SH-SY5Y (cell line): Measurements from ENCODE around the gene NAV2.
A peak's percentile ranks its signal among the peaks of the same experiment; 100 is the strongest.

ENCODE experiments used
- GATA2 ChIP-seq: IDR thresholded peaks from 2 replicates; pipeline ENCODE4 v1.6.1; 2011; ENCODE audit warnings: mild to moderate bottlenecking, low read depth, low read length
- GATA3 ChIP-seq: IDR thresholded peaks from 2 replicates; pipeline ENCODE4 v1.6.1; 2011; ENCODE audit warnings: low read depth, mild to moderate bottlenecking, low read length, moderate library complexity

The NAV2 gene

DNA sequence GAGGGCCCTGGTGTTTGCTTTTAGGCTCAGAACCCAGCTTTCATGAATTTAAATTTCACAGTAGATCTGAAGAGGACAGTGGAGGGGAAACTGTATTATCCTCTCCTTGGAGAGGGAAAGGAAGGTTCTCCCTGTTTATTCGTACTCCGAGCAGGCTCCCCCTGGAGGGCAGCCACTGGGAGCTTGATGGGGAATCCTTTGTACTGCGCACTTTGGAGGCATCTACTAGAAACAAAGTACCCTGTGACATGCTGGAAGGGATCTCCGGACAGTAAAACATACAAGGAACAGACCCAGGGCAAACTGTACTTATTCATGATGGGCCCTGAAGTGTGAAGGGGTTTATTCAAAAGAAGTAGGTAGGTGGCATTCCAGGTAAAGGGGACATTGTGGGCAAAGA lies 27.2 kb downstream of the NAV2 start:
- TF ChIP-seq GATA2 (no peak), GATA3 (no peak)

DNA sequence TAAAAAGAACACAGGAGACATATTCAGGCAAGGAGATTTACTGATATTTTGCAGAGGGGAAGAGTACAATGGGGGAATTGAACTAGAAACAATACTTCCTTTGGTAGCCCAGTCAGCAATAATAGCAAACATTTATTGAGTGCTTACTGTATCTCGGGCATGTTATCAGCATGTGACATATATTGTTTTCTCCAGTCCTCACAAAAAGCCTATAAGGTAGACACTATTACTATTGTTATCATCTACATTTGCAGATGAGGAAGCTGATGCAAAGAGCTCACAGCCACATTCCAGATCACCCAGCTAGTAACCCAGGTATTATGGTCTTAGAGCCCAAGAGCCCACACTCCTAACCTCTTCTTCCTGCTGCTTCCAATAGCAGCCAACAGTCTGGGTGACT lies 27.9 kb downstream of the NAV2 start:
- no peak for TF ChIP-seq GATA3
- TF ChIP-seq GATA2, result peak; percentile 29; the same call in 1 of the 2 replicates

GRCh38 chr11:19742588-19743292 lies 30.1 kb downstream of the NAV2 start:
- no peak for TF ChIP-seq GATA3
- peak; percentile 93 for TF ChIP-seq GATA2

GRCh38 chr11:19743622-19744021 lies 31.0 kb downstream of the NAV2 start:
- TF ChIP-seq GATA2 (no peak), GATA3 (no peak)

DNA sequence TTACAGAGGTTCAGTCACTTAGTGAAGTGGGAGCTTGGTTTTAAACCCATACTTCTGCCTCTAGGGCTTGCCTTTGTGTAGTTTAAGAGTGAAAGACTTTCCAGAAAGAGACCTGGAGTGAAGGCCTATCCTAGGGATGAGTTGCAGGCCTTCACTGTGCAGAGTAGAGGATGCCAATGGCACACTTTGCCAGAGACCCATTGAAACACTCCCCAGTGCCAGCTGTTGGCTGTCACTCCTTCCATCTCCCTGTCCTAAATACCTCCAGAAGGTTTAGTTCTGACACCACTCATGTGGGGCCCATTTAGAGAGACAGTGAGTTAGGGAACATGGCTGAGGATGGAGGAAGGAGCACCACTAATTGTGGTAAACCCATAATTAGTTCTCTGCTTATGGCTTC lies 31.5 kb downstream of the NAV2 start:
- TF ChIP-seq GATA3 (no peak), GATA2 (no peak)

DNA sequence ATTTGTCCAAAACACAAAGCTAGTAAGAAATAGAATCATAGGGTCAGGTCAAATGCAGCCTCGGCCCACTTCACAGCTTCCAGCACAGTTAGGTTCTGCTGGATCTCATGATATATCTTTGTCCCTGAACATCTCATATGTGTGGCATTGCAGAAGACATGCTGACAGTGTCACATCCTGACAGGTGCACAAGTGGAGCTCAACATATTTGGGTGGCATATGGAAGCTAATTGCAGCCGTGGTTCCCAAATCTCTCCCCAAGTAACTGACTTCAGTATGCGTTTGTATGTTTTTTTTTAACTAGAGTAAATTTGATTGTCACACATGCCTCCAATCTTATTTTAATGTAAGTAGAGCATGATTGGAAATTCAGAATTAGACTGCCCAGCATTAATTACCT lies 33.4 kb downstream of the NAV2 start:
- no peak for TF ChIP-seq GATA3
- no peak for TF ChIP-seq GATA2

DNA sequence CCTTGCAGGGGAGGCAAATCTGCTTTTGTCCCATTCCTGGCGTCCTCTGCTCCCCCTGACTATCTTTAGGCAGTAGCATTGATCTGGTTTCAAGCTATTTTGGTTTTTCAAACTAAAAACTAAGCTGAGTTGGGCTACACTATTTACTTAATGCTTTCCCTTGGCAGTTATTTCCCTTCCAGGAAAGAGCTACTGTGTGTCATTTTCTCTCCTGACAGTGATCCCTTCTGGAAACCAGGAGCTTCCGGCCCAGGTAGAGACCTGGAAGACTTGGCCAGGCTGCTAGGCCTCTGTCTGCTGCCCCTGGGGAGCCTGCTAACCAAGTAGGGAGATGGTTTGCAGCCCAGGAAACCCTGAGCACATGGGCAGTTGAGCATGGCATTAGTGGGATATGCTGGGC lies 35.0 kb downstream of the NAV2 start:
- TF ChIP-seq GATA2 (no peak), GATA3 (no peak)

DNA sequence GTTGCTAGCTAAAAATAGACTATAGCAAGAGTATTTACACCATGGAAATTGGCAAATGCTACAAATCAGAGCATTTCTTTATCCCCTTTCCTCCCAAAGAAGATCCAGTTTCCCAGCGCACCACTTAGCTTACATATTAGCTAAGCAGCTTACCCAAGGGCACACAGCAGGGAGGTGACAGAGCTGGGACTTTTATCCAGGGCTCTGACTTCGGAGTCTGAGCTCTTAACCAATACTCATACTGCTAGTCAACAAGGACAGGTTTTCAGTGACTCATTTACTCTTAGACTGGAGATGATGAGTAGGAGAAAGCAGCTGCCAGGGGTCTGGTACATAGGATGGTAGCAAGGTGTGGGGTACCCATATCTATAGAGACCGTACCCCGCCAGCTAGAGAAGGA lies 38.4 kb downstream of the NAV2 start:
- TF ChIP-seq GATA3 (no peak), GATA2 (no peak)

- TF ChIP-seq GATA2 (no peak), GATA3 (no peak)
These were observed 40.9 kb downstream of the NAV2 start for GRCh38 chr11:19753451-19754106.

DNA sequence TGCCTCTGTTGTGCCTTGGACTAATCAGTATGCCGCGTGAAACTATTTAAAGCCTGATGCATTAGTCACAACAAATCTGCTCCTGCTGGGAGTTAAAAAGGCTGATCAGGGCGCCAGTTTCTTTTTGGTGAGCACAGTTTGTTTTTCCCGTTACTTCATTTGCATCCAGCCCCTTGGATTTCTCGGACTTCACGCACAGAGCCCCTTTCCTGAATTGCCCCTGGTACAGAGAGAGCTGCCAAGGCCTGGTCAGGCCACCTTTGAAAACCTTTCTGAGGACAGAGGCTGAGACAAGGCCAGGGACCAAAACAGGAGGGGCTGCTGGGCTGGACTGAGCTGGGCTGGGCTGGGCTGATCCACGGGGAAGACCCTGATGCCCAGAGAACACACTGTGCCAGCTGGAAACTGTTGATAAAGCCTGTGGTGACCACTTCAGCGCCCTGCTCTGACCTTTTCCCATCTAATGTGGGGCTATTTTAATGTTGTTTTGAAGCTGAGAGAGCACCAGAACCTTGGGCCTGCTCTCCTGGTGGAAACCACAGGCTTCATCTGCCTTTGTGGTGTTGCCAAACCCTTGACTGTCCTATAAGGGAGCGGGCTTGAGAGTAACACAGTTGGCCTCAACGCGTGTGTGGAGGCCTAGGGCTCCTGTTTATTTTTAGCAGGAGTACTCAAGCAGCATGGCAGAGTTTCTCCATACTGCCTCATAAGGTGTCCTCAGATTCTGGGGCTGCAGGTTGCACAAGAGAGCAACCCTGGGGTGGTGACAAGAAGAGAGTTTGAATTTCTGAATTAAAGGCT lies 44.2 kb downstream of the NAV2 start:
- TF ChIP-seq GATA3, result no peak
- no peak for TF ChIP-seq GATA2

- TF ChIP-seq GATA2 (no peak), GATA3 (no peak)
These were observed 46.8 kb downstream of the NAV2 start for GRCh38 chr11:19759389-19759788.

DNA sequence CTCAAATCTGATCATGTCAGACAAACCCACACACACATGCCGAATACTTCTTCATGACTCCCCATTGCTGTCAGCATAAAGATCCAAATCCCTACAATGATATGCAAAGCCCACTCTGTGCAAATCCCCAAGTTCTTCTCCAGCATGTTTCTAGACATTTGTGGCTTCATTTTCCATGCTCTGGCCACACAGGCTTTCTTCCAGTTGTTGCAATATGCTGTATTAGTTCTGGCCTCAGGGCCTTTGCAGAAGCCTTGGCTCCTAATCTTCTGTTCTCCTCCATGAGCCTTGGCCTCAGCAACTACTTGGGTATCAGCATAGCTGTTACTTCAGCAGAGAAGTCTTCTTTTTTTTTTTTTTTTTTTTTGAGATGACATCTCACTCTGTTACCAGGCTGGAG lies 49.6 kb downstream of the NAV2 start:
- TF ChIP-seq GATA2, result no peak
- no peak for TF ChIP-seq GATA3

GRCh38 chr11:19763330-19763729 lies 50.7 kb downstream of the NAV2 start:
- TF ChIP-seq GATA2 (no peak), GATA3 (no peak)

GRCh38 chr11:19766206-19766605 lies 53.6 kb downstream of the NAV2 start:
- TF ChIP-seq GATA3, result no peak
- no peak for TF ChIP-seq GATA2

DNA sequence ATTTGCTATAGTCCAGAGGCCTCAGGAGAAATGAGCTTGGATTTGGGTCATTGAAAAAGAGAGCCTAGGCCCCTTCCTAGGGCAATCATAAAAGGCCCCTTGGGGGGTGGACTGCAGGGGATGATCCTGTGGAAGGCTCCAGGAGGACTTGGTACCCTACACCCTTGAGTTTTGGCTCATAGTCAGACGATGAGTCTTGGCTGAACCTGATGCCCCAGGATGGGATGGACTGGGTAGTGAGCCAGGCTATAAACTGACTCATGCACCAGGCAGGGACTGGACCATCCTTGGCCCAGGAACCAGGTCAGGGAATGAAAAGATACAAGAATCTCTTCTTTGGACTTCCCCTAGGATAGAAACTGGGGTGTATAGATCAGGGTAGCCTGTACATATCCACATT lies 54.2 kb downstream of the NAV2 start:
- TF ChIP-seq GATA2 (no peak), GATA3 (no peak)
